CD4-positive, alpha-beta T cell treated with Interleukin-17A for 4 hours (primary cell): Measurements from ENCODE around the gene DYNLL1.
A peak's percentile ranks its signal among the peaks of the same experiment; 100 is the strongest.
"Not testable (repeated sequence)": the region's sequence is repeated elsewhere in the genome, so short reads cannot be mapped to it uniquely, and the experiment has no call there.

Experiments used
- DNase-seq: peaks from one replicate; pipeline ENCODE4 v3.0.0-alpha.2; 2020; ENCODE audit warnings: mixed read lengths

Gene DYNLL1

GRCh38 chr12:120475643-120476042 is 20.3 kb upstream of the DYNLL1 start:
- DNase-seq, result no peak

- no peak for DNase-seq
These were observed 16.5 kb upstream of the DYNLL1 start for GRCh38 chr12:120479458-120479857.

- DNase-seq, result no peak
These were observed 15.7 kb upstream of the DYNLL1 start for GRCh38 chr12:120480211-120480610.

- DNase-seq, result no peak
These were observed 14.7 kb upstream of the DYNLL1 start for GRCh38 chr12:120481022-120481767.

GRCh38 chr12:120483621-120484020 is 12.3 kb upstream of the DYNLL1 start:
- no peak for DNase-seq

GRCh38 chr12:120485961-120486881 is 9.7 kb upstream of the DYNLL1 start:
- DNase-seq, result no peak

- not testable (repeated sequence) for DNase-seq
These were observed 8.4 kb upstream of the DYNLL1 start for GRCh38 chr12:120487552-120487951.

GRCh38 chr12:120488057-120488640 is 7.8 kb upstream of the DYNLL1 start:
- no peak for DNase-seq

GRCh38 chr12:120489018-120489417 is 6.9 kb upstream of the DYNLL1 start:
- no peak for DNase-seq

GRCh38 chr12:120490325-120490724 is 5.6 kb upstream of the DYNLL1 start:
- DNase-seq, result no peak

GRCh38 chr12:120490833-120491512 is 4.9 kb upstream of the DYNLL1 start:
- DNase-seq, result no peak

- DNase-seq, result no peak
These were observed 655 bp upstream of the DYNLL1 start for GRCh38 chr12:120495186-120495730.

GRCh38 chr12:120496413-120497340 is 764 bp downstream of the DYNLL1 start:
- peak; percentile 68 for DNase-seq

GRCh38 chr12:120497524-120498150 is 1.7 kb downstream of the DYNLL1 start:
- DNase-seq, result no peak

GRCh38 chr12:120498870-120499515 is 3.1 kb downstream of the DYNLL1 start:
- DNase-seq, result no peak

GRCh38 chr12:120500581-120500980 is 4.7 kb downstream of the DYNLL1 start:
- no peak for DNase-seq

- DNase-seq, result no peak
These were observed 8.7 kb downstream of the DYNLL1 start for GRCh38 chr12:120504587-120504986.

GRCh38 chr12:120508537-120508936 is 12.6 kb downstream of the DYNLL1 start:
- DNase-seq, result no peak

GRCh38 chr12:120514002-120514401 is 18.1 kb downstream of the DYNLL1 start:
- no peak for DNase-seq

GRCh38 chr12:120515496-120515895 is 19.6 kb downstream of the DYNLL1 start:
- no peak for DNase-seq
